AG04449 (cell line): Measurements from ENCODE around the gene NPBWR2.

ENCODE experiments used
- CTCF ChIA-PET: fragments of 350-600 bp; formaldehyde crosslinking; extraction: SDS; loops from one replicate; lab custom pipeline; 2021; ENCODE audit warnings: antibody characterized with exemption; lab: Yijun Ruan, JAX
- POLR2A ChIA-PET: fragments of 400-600, 350-600 bp; formaldehyde crosslinking; extraction: SDS; loops from one replicate; lab custom pipeline; 2020; ENCODE audit warnings: antibody characterized with exemption, inconsistent platforms; lab: Yijun Ruan, JAX
- DNase-seq: peaks from one replicate; pipeline ENCODE4 v3.0.0-alpha.2; 2010; ENCODE audit warnings: low read depth, low spot score
- H3K4me3 ChIP-seq: 2 replicates; pipeline ENCODE4 v1.5.1; 2011; ENCODE audit warnings: low read depth, mild to moderate bottlenecking, control low read depth, low read length
- TF ChIP-seq, protein P1 (sequence below): IDR thresholded peaks from one replicate; pipeline ENCODE4 v1.5.1; 2011; ENCODE audit warnings: mild to moderate bottlenecking, moderate library complexity, low read length, control low read depth, inconsistent platforms; ENCODE audit not compliant: insufficient read depth; ENCODE audit errors: missing control alignments

The NPBWR2 gene

DNA sequence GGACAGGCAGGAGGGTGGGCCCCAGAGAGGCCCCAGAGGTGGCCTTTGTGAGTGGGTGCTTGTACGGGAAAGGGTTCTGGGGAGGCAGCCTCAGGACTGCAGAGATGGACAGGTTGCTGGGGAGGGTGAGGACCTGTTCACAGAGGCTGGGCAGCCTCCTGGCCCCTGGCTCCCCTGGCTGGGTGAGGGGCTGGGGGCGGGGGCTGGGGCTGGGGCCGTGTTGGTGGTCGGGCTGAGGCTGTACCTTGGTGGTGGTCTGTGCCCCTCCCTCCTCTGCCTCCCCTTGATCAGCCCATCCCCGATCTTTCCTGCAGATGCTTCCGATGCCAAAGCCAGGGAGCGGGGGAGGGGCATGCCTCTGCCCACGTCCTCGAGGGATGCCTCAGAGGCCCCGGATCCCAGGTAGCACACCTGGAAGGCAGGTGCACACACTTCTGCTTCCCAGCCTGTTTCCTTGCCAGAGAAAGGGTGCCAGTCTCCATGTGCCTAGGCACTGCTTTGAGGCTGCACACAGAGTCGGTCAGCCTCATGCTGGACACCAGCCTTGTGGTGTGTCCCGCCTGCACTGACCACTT is 39.5 kb downstream of the NPBWR2 start:
- no peak for DNase-seq
- TF ChIP-seq, protein P1, sequence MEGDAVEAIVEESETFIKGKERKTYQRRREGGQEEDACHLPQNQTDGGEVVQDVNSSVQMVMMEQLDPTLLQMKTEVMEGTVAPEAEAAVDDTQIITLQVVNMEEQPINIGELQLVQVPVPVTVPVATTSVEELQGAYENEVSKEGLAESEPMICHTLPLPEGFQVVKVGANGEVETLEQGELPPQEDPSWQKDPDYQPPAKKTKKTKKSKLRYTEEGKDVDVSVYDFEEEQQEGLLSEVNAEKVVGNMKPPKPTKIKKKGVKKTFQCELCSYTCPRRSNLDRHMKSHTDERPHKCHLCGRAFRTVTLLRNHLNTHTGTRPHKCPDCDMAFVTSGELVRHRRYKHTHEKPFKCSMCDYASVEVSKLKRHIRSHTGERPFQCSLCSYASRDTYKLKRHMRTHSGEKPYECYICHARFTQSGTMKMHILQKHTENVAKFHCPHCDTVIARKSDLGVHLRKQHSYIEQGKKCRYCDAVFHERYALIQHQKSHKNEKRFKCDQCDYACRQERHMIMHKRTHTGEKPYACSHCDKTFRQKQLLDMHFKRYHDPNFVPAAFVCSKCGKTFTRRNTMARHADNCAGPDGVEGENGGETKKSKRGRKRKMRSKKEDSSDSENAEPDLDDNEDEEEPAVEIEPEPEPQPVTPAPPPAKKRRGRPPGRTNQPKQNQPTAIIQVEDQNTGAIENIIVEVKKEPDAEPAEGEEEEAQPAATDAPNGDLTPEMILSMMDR: no peak
- H3K4me3 ChIP-seq: no peak overlapping the region
- CTCF ChIA-PET: interaction anchor here (0.7 to 2.1 kb wide), 4 partner anchors 7 to 29 kb away, joined by 3 to 6 read pairs (median 4); partner anchors contain the start of genes LKAAEAR1, OPRL1 and RGS19
- POLR2A ChIA-PET: no interaction called here

DNA sequence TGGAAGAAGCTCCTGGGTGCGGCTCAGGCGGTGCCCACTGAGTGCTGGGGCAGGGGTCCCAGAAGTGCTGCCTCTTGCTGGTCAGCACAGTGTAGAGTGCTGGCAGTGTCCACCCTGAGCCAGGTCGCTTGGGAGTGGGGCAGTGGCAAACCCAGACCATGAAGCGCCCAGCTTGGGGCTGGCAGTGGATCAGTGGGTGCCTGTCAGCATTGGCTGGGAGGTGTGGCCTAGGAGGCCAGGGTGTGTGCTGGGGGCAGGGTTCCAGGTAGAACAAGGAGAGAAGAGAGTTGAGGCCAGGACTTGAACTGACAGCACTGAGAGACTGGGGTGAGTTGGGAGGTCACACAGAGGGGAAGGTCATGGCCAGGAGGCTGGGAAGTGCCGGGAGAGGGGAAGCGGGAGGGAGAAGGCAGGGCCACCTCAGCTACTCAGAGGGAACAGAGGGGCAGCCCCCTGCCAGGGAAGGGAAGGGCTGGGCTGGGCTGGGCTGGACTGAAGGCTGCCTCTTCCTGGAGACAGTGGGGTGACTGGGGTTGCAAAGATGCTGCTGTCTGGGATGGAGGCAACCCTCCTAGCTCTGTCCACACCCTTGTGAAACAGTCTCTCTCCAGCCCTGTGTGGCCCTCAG is 40.2 kb downstream of the NPBWR2 start:
- POLR2A ChIA-PET: interaction anchor here (0.8 kb wide), 1 partner anchor 94 kb away, joined by 3 read pairs; no protein-coding TSS in a partner anchor
- TF ChIP-seq, protein P1: no peak
- CTCF ChIA-PET: interaction anchor here (1.0 to 2.1 kb wide), 4 partner anchors 8 to 16 kb away, joined by 3 to 6 read pairs (median 4); partner anchors contain the start of genes LKAAEAR1, OPRL1 and RGS19
- DNase-seq: no peak
- no peak overlapping the region for H3K4me3 ChIP-seq

DNA sequence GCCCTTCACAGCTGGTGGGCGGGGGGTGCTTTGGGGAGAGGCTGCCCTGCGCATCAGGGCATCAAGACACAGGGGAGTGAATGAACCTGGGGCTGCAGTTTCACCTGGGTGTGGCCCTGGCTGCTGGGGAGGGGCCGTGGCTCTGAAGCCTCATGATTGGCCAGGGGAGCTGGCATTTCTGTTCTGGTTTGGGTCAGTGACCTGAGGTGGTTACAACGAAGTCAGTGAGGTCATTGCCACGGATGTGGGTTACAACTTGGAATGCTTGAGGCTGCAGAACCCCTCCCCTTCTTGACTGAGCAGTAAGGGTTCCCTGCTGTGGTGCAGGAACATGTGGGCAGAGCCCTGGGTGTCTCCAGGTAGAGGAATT is 41.4 kb downstream of the NPBWR2 start:
- POLR2A ChIA-PET: interaction anchor here (1.0 kb wide), 1 partner anchor 14 kb away, joined by 3 read pairs; the partner anchor contains the start of genes OPRL1 and RGS19
- CTCF ChIA-PET: interaction anchor here (0.8 to 1.6 kb wide), 5 partner anchors 8 to 55 kb away, joined by 3 to 4 read pairs (median 3); partner anchors contain the start of gene LKAAEAR1
- no peak for DNase-seq
- H3K4me3 ChIP-seq: no peak overlapping the region
- TF ChIP-seq, protein P1: no peak

DNA sequence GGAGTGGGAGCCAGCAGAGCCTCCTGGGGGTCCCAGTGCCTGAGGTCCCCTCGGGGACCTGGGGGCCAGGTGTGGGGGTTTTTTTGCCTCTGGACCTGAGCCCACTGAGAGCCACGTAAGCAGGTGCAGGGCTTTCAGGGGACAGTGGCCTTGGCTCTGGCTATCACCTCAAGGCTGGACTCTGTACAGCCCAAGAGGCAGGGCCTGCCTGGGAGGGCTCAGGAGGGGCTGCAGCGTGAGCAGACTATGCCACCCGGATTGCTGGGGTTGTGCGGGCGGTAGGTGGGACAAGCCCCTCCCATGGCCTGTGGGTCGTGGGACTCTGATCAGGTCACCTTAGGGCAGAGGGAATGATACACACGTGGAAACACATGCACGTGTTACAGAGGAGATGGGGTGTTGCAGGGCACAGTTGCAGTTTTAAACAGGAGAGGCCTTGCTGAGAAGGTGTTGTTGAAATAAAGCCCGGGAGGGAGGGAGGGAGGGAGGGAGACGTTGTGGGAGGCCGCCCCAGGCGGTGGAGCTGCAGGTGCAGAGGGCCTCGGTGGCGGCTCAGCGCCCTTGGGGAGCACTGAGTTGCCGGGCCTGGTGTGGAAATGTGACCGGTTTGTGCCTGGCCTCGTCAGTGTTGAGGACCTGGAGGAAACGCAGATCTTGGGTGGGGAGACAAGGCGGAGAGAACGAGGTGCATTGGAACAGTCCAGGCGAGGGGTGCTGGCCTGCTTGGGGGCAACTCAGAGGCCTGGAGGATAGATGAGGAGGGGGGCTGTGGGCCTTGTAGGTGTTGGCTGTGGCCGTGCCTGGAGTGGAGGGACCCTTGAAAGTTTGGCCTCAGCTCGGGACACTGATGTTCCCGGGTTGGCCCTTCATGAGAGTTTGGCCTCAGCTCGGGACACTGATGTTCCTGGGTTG is 42.0 kb downstream of the NPBWR2 start:
- DNase-seq: no peak
- POLR2A ChIA-PET: interaction anchor here (1.0 kb wide), 1 partner anchor 14 kb away, joined by 3 read pairs; the partner anchor contains the start of genes OPRL1 and RGS19
- CTCF ChIA-PET: interaction anchor here (0.9 to 1.9 kb wide), 6 partner anchors 17 to 56 kb away, joined by 3 to 10 read pairs (median 3); partner anchors contain the start of gene LKAAEAR1
- TF ChIP-seq, protein P1: no peak
- no peak overlapping the region for H3K4me3 ChIP-seq

DNA sequence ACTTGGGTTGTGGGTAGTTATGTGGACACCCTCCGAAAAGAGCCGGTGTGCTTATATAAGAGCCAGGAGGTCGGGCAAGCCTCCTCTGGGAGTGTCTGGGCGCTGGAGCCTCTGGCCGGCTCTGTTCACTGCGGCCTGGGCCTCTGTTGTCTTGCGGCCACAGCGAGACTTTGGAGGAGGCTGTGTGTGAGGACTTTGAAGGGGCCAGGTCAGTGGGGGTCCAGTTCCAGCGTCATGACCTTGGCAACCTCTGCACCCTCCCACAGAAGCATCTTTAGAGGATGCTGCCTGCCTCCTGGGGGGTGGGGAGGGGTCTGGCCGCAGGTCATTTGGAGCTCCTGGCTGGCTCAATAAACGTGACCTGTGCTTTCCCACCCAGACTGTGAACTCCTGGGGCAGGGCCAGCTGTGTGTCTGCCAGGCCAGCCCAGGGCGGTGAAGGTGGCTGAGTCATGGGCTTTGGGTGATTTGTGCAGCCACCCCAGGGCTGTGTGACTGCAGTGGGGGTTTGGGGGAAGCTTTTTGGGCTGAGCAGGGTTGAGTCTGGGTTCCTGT is 43.1 kb downstream of the NPBWR2 start:
- peak overlapping the region; percentile 84 for H3K4me3 ChIP-seq
- DNase-seq: no peak
- ChIA-PET CTCF (interaction anchor here (0.6 to 1.9 kb wide), 6 partner anchors 17 to 56 kb away, joined by 3 to 10 read pairs (median 3); no protein-coding TSS in a partner anchor), POLR2A (interaction anchor here (0.5 to 0.6 kb wide), 2 partner anchors 124 to 539 kb away, joined by 3 to 4 read pairs; no protein-coding TSS in a partner anchor)
- TF ChIP-seq, protein P1: no peak
